HL-60 (cell line): ENCODE measurements around the gene IL36A.

Experiments used
- GABPA ChIP-seq: IDR thresholded peaks from 2 replicates; pipeline ENCODE4 v1.6.1; 2012; ENCODE audit warnings: low read depth
- POLR2AphosphoS5 ChIP-seq: IDR thresholded peaks from 2 replicates; pipeline ENCODE4 v1.6.1; 2012; ENCODE audit warnings: low read depth
- SPI1 ChIP-seq: IDR thresholded peaks from 2 replicates; pipeline ENCODE4 v1.6.1; 2012; ENCODE audit warnings: low read depth, mild to moderate bottlenecking, borderline replicate concordance
- TF ChIP-seq, protein P1 (sequence below): IDR thresholded peaks from one replicate; pipeline ENCODE4 v1.5.1; 2011; ENCODE audit warnings: low read length, control low read depth, inconsistent platforms; ENCODE audit not compliant: insufficient read depth
- TF ChIP-seq, protein P2 (sequence below): IDR thresholded peaks from 2 replicates; pipeline ENCODE4 v1.6.1; 2012; ENCODE audit warnings: low read depth; ENCODE audit not compliant: insufficient replicate concordance

DNA sequence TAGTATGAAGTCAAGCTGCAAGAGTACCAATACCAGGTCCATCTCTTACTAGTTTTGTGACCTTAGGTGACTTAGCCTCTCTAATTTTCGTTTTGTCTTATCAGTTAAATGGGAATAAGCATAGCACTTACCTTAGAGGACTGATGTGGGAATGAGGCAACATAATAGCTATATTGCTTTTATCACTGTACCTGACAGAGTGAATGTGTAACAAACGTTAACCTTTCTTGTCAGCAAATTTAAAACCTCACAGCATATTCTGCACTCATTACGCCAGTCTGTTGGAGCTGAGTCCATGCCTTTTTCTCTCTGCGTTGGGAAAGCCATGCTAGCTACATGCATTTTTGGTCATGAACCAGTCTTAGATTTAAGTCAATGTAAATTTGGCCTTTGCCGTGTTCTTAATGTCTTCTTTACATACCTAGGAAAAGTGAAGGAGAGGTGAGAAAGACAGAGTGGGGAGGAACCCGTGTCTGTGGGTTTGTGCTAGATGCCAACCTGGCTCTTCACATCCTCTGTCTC, 47.2 kb downstream of the IL36A start, which contains the start of gene IL36B:
- TF ChIP-seq, protein P1, sequence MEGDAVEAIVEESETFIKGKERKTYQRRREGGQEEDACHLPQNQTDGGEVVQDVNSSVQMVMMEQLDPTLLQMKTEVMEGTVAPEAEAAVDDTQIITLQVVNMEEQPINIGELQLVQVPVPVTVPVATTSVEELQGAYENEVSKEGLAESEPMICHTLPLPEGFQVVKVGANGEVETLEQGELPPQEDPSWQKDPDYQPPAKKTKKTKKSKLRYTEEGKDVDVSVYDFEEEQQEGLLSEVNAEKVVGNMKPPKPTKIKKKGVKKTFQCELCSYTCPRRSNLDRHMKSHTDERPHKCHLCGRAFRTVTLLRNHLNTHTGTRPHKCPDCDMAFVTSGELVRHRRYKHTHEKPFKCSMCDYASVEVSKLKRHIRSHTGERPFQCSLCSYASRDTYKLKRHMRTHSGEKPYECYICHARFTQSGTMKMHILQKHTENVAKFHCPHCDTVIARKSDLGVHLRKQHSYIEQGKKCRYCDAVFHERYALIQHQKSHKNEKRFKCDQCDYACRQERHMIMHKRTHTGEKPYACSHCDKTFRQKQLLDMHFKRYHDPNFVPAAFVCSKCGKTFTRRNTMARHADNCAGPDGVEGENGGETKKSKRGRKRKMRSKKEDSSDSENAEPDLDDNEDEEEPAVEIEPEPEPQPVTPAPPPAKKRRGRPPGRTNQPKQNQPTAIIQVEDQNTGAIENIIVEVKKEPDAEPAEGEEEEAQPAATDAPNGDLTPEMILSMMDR, result no peak
- TF ChIP-seq POLR2AphosphoS5, result no peak
- TF ChIP-seq, protein P2, sequence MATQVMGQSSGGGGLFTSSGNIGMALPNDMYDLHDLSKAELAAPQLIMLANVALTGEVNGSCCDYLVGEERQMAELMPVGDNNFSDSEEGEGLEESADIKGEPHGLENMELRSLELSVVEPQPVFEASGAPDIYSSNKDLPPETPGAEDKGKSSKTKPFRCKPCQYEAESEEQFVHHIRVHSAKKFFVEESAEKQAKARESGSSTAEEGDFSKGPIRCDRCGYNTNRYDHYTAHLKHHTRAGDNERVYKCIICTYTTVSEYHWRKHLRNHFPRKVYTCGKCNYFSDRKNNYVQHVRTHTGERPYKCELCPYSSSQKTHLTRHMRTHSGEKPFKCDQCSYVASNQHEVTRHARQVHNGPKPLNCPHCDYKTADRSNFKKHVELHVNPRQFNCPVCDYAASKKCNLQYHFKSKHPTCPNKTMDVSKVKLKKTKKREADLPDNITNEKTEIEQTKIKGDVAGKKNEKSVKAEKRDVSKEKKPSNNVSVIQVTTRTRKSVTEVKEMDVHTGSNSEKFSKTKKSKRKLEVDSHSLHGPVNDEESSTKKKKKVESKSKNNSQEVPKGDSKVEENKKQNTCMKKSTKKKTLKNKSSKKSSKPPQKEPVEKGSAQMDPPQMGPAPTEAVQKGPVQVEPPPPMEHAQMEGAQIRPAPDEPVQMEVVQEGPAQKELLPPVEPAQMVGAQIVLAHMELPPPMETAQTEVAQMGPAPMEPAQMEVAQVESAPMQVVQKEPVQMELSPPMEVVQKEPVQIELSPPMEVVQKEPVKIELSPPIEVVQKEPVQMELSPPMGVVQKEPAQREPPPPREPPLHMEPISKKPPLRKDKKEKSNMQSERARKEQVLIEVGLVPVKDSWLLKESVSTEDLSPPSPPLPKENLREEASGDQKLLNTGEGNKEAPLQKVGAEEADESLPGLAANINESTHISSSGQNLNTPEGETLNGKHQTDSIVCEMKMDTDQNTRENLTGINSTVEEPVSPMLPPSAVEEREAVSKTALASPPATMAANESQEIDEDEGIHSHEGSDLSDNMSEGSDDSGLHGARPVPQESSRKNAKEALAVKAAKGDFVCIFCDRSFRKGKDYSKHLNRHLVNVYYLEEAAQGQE, result no peak
- TF ChIP-seq SPI1, result no peak
- TF ChIP-seq GABPA, result no peak
